AG09309 (cell line): ENCODE data around the gene AMBRA1.
"Not testable (repeated sequence)": the region's sequence is repeated elsewhere in the genome, so short reads cannot be mapped to it uniquely, and the experiment has no call there.

Source experiments
- DNase-seq: peaks from one replicate; pipeline ENCODE4 v3.0.0-alpha.2; 2010; ENCODE audit warnings: low read depth
- H3K4me3 ChIP-seq: 2 replicates; pipeline ENCODE4 v1.5.1; 2011; ENCODE audit warnings: mild to moderate bottlenecking, low read depth, low read length, moderate library complexity; ENCODE audit not compliant: control insufficient read depth
- CTCF ChIP-seq: IDR thresholded peaks from 2 replicates; pipeline ENCODE4 v1.5.1; 2011; ENCODE audit warnings: mild to moderate bottlenecking, low read depth, low read length, inconsistent platforms; ENCODE audit not compliant: insufficient read depth, control insufficient read depth; ENCODE audit errors: missing control alignments

The AMBRA1 gene

GRCh38 chr11:46374815-46375214, 219.0 kb downstream of the AMBRA1 start:
- no peak for TF ChIP-seq CTCF
- DNase-seq: no peak
- H3K4me3 ChIP-seq: no peak overlapping the region

- no peak overlapping the region for H3K4me3 ChIP-seq
- no peak for DNase-seq
- TF ChIP-seq CTCF: no peak
These were observed 219.8 kb downstream of the AMBRA1 start for GRCh38 chr11:46373787-46374740.

- H3K4me3 ChIP-seq, DNase-seq: not testable (repeated sequence)
These were observed 221.3 kb downstream of the AMBRA1 start for GRCh38 chr11:46372501-46372900.

GRCh38 chr11:46372086-46372485, 221.7 kb downstream of the AMBRA1 start:
- H3K4me3 ChIP-seq: no peak overlapping the region
- DNase-seq: no peak
- TF ChIP-seq CTCF: no peak

GRCh38 chr11:46371262-46371661, 222.6 kb downstream of the AMBRA1 start:
- not testable (repeated sequence) for DNase-seq, H3K4me3 ChIP-seq

GRCh38 chr11:46370253-46370652, 223.6 kb downstream of the AMBRA1 start:
- TF ChIP-seq CTCF: no peak
- no peak overlapping the region for H3K4me3 ChIP-seq
- DNase-seq: no peak

- H3K4me3 ChIP-seq: no peak overlapping the region
- peak; percentile 96 for TF ChIP-seq CTCF
- DNase-seq: no peak
These were observed 224.2 kb downstream of the AMBRA1 start for GRCh38 chr11:46369458-46370152.
